HG03558 (cell line): Measurements from ENCODE around the gene SAMD4A.
"Not testable (repeated sequence)": the region's sequence is repeated elsewhere in the genome, so short reads cannot be mapped to it uniquely, and the experiment has no call there.

Experiments
- ATAC-seq: cut with Tn5 transposase; IDR thresholded peaks from one replicate; pipeline ENCODE4 v1.9.1; 2021; ENCODE audit warnings: moderate number of reproducible peaks; ENCODE audit not compliant: unreplicated experiment; ENCODE audit errors: extremely low read depth

The SAMD4A gene

GRCh38 chr14:54788701-54789100 is 221.8 kb downstream of the SAMD4A start:
- ATAC-seq: no peak

GRCh38 chr14:54789166-54789565 is 222.2 kb downstream of the SAMD4A start:
- ATAC-seq: no peak

- no peak for ATAC-seq
These were observed 223.0 kb downstream of the SAMD4A start for GRCh38 chr14:54789781-54790480.

GRCh38 chr14:54791001-54791400 is 224.1 kb downstream of the SAMD4A start:
- no peak for ATAC-seq

- ATAC-seq: no peak
These were observed 225.4 kb downstream of the SAMD4A start for GRCh38 chr14:54792288-54792687.

GRCh38 chr14:54794159-54794558 is 227.2 kb downstream of the SAMD4A start:
- no peak for ATAC-seq

GRCh38 chr14:54794796-54795195 is 227.9 kb downstream of the SAMD4A start:
- ATAC-seq: no peak

- no peak for ATAC-seq
These were observed 230.0 kb downstream of the SAMD4A start for GRCh38 chr14:54796961-54797360.

GRCh38 chr14:54797556-54797955 is 230.6 kb downstream of the SAMD4A start:
- ATAC-seq: no peak

- no peak for ATAC-seq
These were observed 231.1 kb downstream of the SAMD4A start for GRCh38 chr14:54797986-54798385.

GRCh38 chr14:54798465-54799124 is 231.7 kb downstream of the SAMD4A start:
- ATAC-seq: no peak

GRCh38 chr14:54801482-54801881 is 234.6 kb downstream of the SAMD4A start:
- ATAC-seq: not testable (repeated sequence)

- no peak for ATAC-seq
These were observed 236.5 kb downstream of the SAMD4A start for GRCh38 chr14:54803396-54803795.

- no peak for ATAC-seq
These were observed 237.1 kb downstream of the SAMD4A start for GRCh38 chr14:54803926-54804537.

- ATAC-seq: no peak
These were observed 237.7 kb downstream of the SAMD4A start for GRCh38 chr14:54804538-54805041.

- no peak for ATAC-seq
These were observed 238.1 kb downstream of the SAMD4A start for GRCh38 chr14:54805070-54805444.

GRCh38 chr14:54805445-54806322 is 238.8 kb downstream of the SAMD4A start:
- no peak for ATAC-seq

GRCh38 chr14:54806616-54807015 is 239.7 kb downstream of the SAMD4A start:
- no peak for ATAC-seq

GRCh38 chr14:54807428-54807827 is 240.5 kb downstream of the SAMD4A start:
- ATAC-seq: no peak

- ATAC-seq: no peak
These were observed 241.0 kb downstream of the SAMD4A start for GRCh38 chr14:54807881-54808280.
